NCI-H1930 (cell line): ENCODE data around the gene C2orf42.
"Not testable (repeated sequence)": the region's sequence is repeated elsewhere in the genome, so short reads cannot be mapped to it uniquely, and the experiment has no call there.

Experiments
- DNase-seq, 2 experiments: peaks; one replicate each; lab custom pipeline; 2025; lab: John Stamatoyannopoulos, UW

C2orf42 gene

GRCh38 chr2:70190418-70191243 lies at the start of gene C2orf42:
TSS of gene C2orf42 (minus strand) at chr2:70191019. CDS start at chr2:70181985, 9,034 bp downstream.
- DNase-seq = peak; percentile 93 to 94

- no peak for DNase-seq
Observed at GRCh38 chr2:70240599-70240998, 49.8 kb upstream of the C2orf42 start.

GRCh38 chr2:70233926-70234325 lies 43.1 kb upstream of the C2orf42 start:
- DNase-seq = no peak

GRCh38 chr2:70226781-70227180 lies 36.0 kb upstream of the C2orf42 start:
- DNase-seq = no peak

GRCh38 chr2:70223305-70223704 lies 32.5 kb upstream of the C2orf42 start:
- DNase-seq = not testable (repeated sequence)

GRCh38 chr2:70214953-70215549 lies 24.2 kb upstream of the C2orf42 start:
- no peak for DNase-seq

- no peak for DNase-seq
Observed at GRCh38 chr2:70214365-70214764, 23.5 kb upstream of the C2orf42 start.

- DNase-seq = no peak
Observed at GRCh38 chr2:70212298-70212932, 21.6 kb upstream of the C2orf42 start.

GRCh38 chr2:70211595-70211994 lies 20.8 kb upstream of the C2orf42 start:
- no peak for DNase-seq

GRCh38 chr2:70204452-70204851 lies 13.6 kb upstream of the C2orf42 start:
- no peak for DNase-seq

- no peak for DNase-seq
Observed at GRCh38 chr2:70203086-70203485, 12.3 kb upstream of the C2orf42 start.

- DNase-seq = no peak
Observed at GRCh38 chr2:70202236-70202806, 11.5 kb upstream of the C2orf42 start.

- DNase-seq = no peak
Observed at GRCh38 chr2:70201831-70202230, 11.0 kb upstream of the C2orf42 start.

- DNase-seq = no peak
Observed at GRCh38 chr2:70201225-70201768, 10.5 kb upstream of the C2orf42 start.

GRCh38 chr2:70199320-70199864 lies 8.6 kb upstream of the C2orf42 start:
- DNase-seq = no peak

GRCh38 chr2:70192516-70192915 lies 1.7 kb upstream of the C2orf42 start:
- DNase-seq = no peak

- no peak for DNase-seq
Observed at GRCh38 chr2:70191244-70191735, 471 bp upstream of the C2orf42 start.

- DNase-seq = no peak
Observed at GRCh38 chr2:70188460-70188859, 2.4 kb downstream of the C2orf42 start.

GRCh38 chr2:70187170-70187569 lies 3.6 kb downstream of the C2orf42 start:
- not testable (repeated sequence) for DNase-seq

GRCh38 chr2:70182689-70183088 lies 8.1 kb downstream of the C2orf42 start:
- no peak for DNase-seq

- DNase-seq = no peak
Observed at GRCh38 chr2:70181363-70181956, 9.4 kb downstream of the C2orf42 start.
